ENCODE results near the gene GDF15.
"Not testable (repeated sequence)": the region's sequence is repeated elsewhere in the genome, so short reads cannot be mapped to it uniquely, and the experiment has no call there.

GRCh38 chr19:18354743-18355142, 31.2 kb upstream of the GDF15 start:
- not testable (repeated sequence) for TF ChIP-seq CTCF (IDR thresholded peaks at IDR 0.05); ZNF317 (CRISPR knock-in tag; IDR thresholded peaks at IDR 0.05; ENCODE audit: borderline replicate concordance, low read depth); SP1 (CRISPR knock-in tag; conservative IDR thresholded peaks at IDR 0.05); USF2 (CRISPR knock-in tag; IDR thresholded peaks at IDR 0.05); JAZF1 (CRISPR knock-in tag; IDR thresholded peaks at IDR 0.05); MAX (CRISPR knock-in tag; IDR thresholded peaks at IDR 0.05); ZNF532 (CRISPR knock-in tag; IDR thresholded peaks at IDR 0.05; ENCODE audit: borderline replicate concordance); E2F5 (CRISPR knock-in tag; IDR thresholded peaks at IDR 0.05); IRF2 (CRISPR knock-in tag; IDR thresholded peaks at IDR 0.05; ENCODE audit: borderline replicate concordance, low read depth); FOXK1 (CRISPR knock-in tag; IDR thresholded peaks at IDR 0.05)
- TF ChIP-seq, protein P1, sequence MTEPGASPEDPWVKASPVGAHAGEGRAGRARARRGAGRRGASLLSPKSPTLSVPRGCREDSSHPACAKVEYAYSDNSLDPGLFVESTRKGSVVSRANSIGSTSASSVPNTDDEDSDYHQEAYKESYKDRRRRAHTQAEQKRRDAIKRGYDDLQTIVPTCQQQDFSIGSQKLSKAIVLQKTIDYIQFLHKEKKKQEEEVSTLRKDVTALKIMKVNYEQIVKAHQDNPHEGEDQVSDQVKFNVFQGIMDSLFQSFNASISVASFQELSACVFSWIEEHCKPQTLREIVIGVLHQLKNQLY (CRISPR knock-in tag; IDR thresholded peaks at IDR 0.05) = not testable (repeated sequence)
- TF ChIP-seq, protein P2, sequence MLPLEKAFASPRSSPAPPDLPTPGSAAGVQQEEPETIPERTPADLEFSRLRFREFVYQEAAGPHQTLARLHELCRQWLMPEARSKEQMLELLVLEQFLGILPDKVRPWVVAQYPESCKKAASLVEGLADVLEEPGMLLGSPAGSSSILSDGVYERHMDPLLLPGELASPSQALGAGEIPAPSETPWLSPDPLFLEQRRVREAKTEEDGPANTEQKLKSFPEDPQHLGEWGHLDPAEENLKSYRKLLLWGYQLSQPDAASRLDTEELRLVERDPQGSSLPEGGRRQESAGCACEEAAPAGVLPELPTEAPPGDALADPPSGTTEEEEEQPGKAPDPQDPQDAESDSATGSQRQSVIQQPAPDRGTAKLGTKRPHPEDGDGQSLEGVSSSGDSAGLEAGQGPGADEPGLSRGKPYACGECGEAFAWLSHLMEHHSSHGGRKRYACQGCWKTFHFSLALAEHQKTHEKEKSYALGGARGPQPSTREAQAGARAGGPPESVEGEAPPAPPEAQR (CRISPR knock-in tag; IDR thresholded peaks at IDR 0.05) = not testable (repeated sequence)
- TF ChIP-seq, protein P3, sequence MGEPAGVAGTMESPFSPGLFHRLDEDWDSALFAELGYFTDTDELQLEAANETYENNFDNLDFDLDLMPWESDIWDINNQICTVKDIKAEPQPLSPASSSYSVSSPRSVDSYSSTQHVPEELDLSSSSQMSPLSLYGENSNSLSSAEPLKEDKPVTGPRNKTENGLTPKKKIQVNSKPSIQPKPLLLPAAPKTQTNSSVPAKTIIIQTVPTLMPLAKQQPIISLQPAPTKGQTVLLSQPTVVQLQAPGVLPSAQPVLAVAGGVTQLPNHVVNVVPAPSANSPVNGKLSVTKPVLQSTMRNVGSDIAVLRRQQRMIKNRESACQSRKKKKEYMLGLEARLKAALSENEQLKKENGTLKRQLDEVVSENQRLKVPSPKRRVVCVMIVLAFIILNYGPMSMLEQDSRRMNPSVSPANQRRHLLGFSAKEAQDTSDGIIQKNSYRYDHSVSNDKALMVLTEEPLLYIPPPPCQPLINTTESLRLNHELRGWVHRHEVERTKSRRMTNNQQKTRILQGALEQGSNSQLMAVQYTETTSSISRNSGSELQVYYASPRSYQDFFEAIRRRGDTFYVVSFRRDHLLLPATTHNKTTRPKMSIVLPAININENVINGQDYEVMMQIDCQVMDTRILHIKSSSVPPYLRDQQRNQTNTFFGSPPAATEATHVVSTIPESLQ (CRISPR knock-in tag; IDR thresholded peaks at IDR 0.05) = not testable (repeated sequence)
- TF ChIP-seq, protein P4, sequence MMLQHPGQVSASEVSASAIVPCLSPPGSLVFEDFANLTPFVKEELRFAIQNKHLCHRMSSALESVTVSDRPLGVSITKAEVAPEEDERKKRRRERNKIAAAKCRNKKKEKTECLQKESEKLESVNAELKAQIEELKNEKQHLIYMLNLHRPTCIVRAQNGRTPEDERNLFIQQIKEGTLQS (CRISPR knock-in tag; conservative IDR thresholded peaks at IDR 0.05) = not testable (repeated sequence)

Data from WTC11 (cell line).